Measurements from ENCODE around the gene STRA6. TPM values are rescaled to one million over a fixed set of nuclear protein-coding genes. Genes with fewer than 3 reads are reported as not detected.

Gene STRA6
- total and polyA plus RNA-seq, 10 donors: 0.47 to 1.8 (median 0.96) TPM; not detected in 3

DNA sequence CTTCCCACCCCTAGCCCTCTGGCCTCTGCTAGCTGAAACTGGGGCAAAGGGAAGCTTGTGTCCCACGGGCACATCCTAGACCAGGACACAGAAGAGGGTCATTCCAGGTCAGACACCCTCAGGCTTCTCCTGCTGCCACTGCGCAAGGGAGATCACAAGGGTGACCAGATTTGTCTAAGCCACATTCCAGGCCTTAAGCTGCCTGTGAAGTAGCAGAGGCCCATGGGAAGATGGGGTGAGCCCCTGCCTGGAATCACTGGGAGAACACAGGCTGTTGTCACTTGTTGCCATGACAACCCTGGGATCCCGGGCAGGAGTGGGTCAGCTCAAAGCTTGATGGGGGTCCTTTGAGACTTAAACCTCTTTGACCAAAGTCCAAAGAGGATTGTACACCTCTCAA lies 10.8 kb downstream of the STRA6 start:
- no peaks in the 10 kb centered on the region for H3K27me3 ChIP-seq (replicated peaks in 1 of 7)
- DNase-seq: no peak
- no peak for TF ChIP-seq POLR2A (IDR thresholded peaks at IDR 0.05)
- TF ChIP-seq, protein P1, sequence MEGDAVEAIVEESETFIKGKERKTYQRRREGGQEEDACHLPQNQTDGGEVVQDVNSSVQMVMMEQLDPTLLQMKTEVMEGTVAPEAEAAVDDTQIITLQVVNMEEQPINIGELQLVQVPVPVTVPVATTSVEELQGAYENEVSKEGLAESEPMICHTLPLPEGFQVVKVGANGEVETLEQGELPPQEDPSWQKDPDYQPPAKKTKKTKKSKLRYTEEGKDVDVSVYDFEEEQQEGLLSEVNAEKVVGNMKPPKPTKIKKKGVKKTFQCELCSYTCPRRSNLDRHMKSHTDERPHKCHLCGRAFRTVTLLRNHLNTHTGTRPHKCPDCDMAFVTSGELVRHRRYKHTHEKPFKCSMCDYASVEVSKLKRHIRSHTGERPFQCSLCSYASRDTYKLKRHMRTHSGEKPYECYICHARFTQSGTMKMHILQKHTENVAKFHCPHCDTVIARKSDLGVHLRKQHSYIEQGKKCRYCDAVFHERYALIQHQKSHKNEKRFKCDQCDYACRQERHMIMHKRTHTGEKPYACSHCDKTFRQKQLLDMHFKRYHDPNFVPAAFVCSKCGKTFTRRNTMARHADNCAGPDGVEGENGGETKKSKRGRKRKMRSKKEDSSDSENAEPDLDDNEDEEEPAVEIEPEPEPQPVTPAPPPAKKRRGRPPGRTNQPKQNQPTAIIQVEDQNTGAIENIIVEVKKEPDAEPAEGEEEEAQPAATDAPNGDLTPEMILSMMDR (IDR thresholded peaks at IDR 0.05 in 8 of 11, conservative IDR thresholded peaks at IDR 0.05 in 3 of 11): no peak
- no peak for TF ChIP-seq POLR2AphosphoS5 (IDR thresholded peaks at IDR 0.05)
- no peak overlapping the region for H3K27ac ChIP-seq
- no peak overlapping the region for H3K4me3 ChIP-seq
- H3K4me1 ChIP-seq: peaks cover 0 to 14% (median 5%) of the 10 kb centered on the region in 6 donors
- no peaks in the 10 kb centered on the region for H3K9me3 ChIP-seq
- no peaks in the 10 kb centered on the region for H3K36me3 ChIP-seq
- WGBS, 5 donors: 66 to 84% (median 75%) methylated on average over 3 of the region's 3 CpGs
- intact Hi-C loops (cut with DNase I; ENCODE audit: low total_unique reads): no loop called here

DNA sequence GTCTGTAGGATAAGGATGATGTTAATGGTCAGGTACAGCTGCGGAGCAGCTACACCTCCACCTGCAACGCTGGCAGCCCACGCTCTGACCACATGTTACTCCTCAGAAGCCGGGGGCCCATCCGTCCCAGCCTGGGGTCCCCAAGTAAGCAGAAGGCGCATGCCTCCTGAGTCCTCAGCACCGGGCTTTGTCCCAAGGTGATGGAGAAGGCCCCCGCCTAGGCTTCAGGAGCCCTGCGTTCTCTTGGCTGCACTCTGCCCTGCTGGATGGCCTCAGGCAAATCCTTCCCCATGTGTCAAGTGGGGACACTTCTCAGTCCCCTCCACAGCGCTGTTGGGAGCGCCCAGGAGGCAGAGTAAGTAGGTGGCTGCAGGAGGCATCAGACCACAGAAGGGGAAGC lies 14.4 kb downstream of the STRA6 start:
- H3K4me1 ChIP-seq: no peaks in the 10 kb centered on the region
- intact Hi-C loops (cut with DNase I; ENCODE audit: low total_unique reads): no loop called here
- H3K36me3 ChIP-seq: no peaks in the 10 kb centered on the region
- H3K27ac ChIP-seq: no peak overlapping the region
- WGBS, 5 donors: 85 to 95% (median 93%) methylated on average over 8 to 11 of the region's 11 CpGs
- TF ChIP-seq, protein P1 (IDR thresholded peaks at IDR 0.05 in 8 of 11, conservative IDR thresholded peaks at IDR 0.05 in 3 of 11): no peak
- TF ChIP-seq POLR2AphosphoS5 (IDR thresholded peaks at IDR 0.05) (no peak), POLR2A (IDR thresholded peaks at IDR 0.05) (no peak)
- no peak overlapping the region for H3K4me3 ChIP-seq
- H3K9me3 ChIP-seq: no peaks in the 10 kb centered on the region
- no peak for DNase-seq
- H3K27me3 ChIP-seq (replicated peaks in 1 of 7): no peaks in the 10 kb centered on the region

DNA sequence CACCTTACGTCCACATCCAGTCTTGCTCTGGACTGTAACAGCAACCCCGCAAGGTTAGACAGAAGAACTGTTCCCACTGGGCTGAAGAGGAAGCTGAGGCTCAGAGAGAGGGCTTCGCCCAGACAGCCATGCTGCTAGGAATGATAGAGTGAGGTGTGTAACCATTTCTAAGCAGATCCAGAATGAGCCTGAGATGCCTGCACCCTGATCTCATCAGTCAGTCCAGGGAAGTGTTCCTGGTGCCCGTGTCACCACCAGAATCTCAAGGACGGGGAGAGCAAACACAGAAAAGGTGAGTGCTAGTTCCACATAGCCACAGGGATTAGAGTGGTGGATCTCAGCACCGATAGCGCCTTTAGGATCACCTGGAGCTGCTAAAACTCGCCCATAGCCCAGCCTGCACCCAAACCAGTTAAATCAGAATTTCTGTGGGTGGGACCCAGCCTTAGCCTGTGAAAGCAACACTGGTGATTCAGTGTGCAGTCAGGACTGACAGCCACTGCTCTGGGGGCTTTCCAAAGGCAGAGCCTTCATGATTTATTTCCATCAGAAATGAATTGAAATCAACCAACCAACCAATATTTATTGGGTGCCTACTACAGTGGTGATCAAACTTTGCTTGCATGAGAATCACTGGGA lies 16.8 kb downstream of the STRA6 start:
- H3K27me3 ChIP-seq (replicated peaks in 1 of 7): no peaks in the 10 kb centered on the region
- DNase-seq: no peak
- no peak overlapping the region for H3K4me3 ChIP-seq
- H3K4me1 ChIP-seq: peaks cover 0 to 4% (median 2%) of the 10 kb centered on the region in 6 donors
- H3K36me3 ChIP-seq: no peaks in the 10 kb centered on the region
- no peak overlapping the region for H3K27ac ChIP-seq
- TF ChIP-seq POLR2AphosphoS5 (IDR thresholded peaks at IDR 0.05) (no peak), POLR2A (IDR thresholded peaks at IDR 0.05) (no peak)
- TF ChIP-seq, protein P1 (IDR thresholded peaks at IDR 0.05 in 8 of 11, conservative IDR thresholded peaks at IDR 0.05 in 3 of 11): no peak
- intact Hi-C loops (cut with DNase I; ENCODE audit: low total_unique reads): no loop called here
- 73 to 79% (median 76%) methylated on average over 8 of the region's 8 CpGs for WGBS, 5 donors
- no peaks in the 10 kb centered on the region for H3K9me3 ChIP-seq

DNA sequence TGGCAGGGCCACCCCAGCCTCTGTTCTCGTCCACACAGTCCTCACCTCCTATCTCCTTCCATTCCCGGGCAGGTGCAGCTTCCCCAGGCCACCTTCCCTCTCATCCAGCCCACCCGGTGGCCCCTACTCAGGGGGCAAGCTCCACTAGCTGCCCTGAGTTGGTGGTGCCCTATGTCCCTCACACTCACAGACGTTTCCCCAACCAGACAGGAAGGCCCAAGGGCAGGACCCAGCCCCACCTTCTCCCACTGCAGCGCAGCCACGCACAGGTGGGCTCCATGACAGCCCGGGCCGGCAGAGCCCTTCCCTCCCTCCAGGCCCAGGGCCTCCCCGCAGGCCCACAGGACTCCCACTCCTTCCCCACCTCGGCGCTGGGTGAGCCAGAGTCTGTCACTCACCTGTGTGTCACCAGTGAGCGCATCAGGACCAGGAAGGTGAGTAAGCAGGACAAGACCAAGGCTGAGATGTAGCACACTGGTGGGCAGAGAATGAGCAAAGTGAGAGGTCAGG lies 17.9 kb downstream of the STRA6 start:
- WGBS, 5 donors: 71 to 88% (median 77%) methylated on average over 10 to 12 of the region's 12 CpGs
- H3K27me3 ChIP-seq (replicated peaks in 1 of 7): no peaks in the 10 kb centered on the region
- H3K4me3 ChIP-seq: no peak overlapping the region
- H3K36me3 ChIP-seq: no peaks in the 10 kb centered on the region
- TF ChIP-seq POLR2A (IDR thresholded peaks at IDR 0.05) (no peak), POLR2AphosphoS5 (IDR thresholded peaks at IDR 0.05) (no peak)
- TF ChIP-seq, protein P1 (IDR thresholded peaks at IDR 0.05 in 8 of 11, conservative IDR thresholded peaks at IDR 0.05 in 3 of 11): no peak
- peaks cover 0 to 15% (median 13%) of the 10 kb centered on the region in 6 donors for H3K4me1 ChIP-seq
- intact Hi-C loops (cut with DNase I; ENCODE audit: low total_unique reads): no loop called here
- no peaks in the 10 kb centered on the region for H3K9me3 ChIP-seq
- no peak for DNase-seq
- H3K27ac ChIP-seq: no peak overlapping the region

Measured in spleen (tissue), 11 donors.